H9 (cell line): ENCODE measurements around the gene TERT. TPM values are rescaled to one million over a fixed set of nuclear protein-coding genes. Genes with fewer than 3 reads are reported as not detected.

Experiments
- DNase-seq: peaks from one replicate; pipeline ENCODE4 v3.0.0-alpha.2; 2017
- H2AFZ ChIP-seq: one replicate; pipeline ENCODE4 v1.6.1; 2013; ENCODE audit warnings: mild to moderate bottlenecking, low read length, control low read depth, moderate library complexity
- H2AK5ac ChIP-seq: 2 replicates; pipeline ENCODE4 v1.6.1; 2013; ENCODE audit warnings: low read length, control low read depth, mixed read lengths; ENCODE audit not compliant: insufficient read length
- H2BK120ac ChIP-seq: one replicate; pipeline ENCODE4 v1.6.1; 2013; ENCODE audit warnings: low read depth, mild to moderate bottlenecking, low read length, control low read depth, inconsistent platforms; ENCODE audit not compliant: poor library complexity, severe bottlenecking
- H2BK12ac ChIP-seq: 2 replicates; pipeline ENCODE4 v1.6.1; 2013; ENCODE audit warnings: low read length, control low read depth, mixed read lengths, low read depth; ENCODE audit not compliant: insufficient read length
- H2BK15ac ChIP-seq: 2 replicates; pipeline ENCODE4 v1.6.1; 2013; ENCODE audit warnings: low read depth, low read length, control low read depth
- H2BK20ac ChIP-seq: one replicate; pipeline ENCODE4 v1.6.1; 2013; ENCODE audit warnings: low read depth, mild to moderate bottlenecking, low read length, control low read depth, inconsistent platforms; ENCODE audit not compliant: poor library complexity, severe bottlenecking
- H2BK5ac ChIP-seq: 2 replicates; pipeline ENCODE4 v1.6.1; 2013; ENCODE audit warnings: low read length, control low read depth, mixed read lengths; ENCODE audit not compliant: insufficient read length
- H3K14ac ChIP-seq: 2 replicates; pipeline ENCODE4 v1.6.1; 2013; ENCODE audit warnings: low read length, control low read depth; ENCODE audit not compliant: insufficient read depth
- H3K18ac ChIP-seq: 2 replicates; pipeline ENCODE4 v1.6.1; 2013; ENCODE audit warnings: low read depth, mild to moderate bottlenecking, mixed read lengths, low read length, control low read depth; ENCODE audit not compliant: insufficient read length
- H3K23ac ChIP-seq: 2 replicates; pipeline ENCODE4 v1.6.1; 2013; ENCODE audit warnings: low read length, control low read depth, mixed read lengths, low read depth; ENCODE audit not compliant: insufficient read length
- H3K23me2 ChIP-seq: 2 replicates; pipeline ENCODE4 v1.6.1; 2013; ENCODE audit warnings: low read depth, mild to moderate bottlenecking, mixed read lengths, low read length, control low read depth; ENCODE audit not compliant: insufficient read length, poor library complexity, severe bottlenecking
- H3K27ac ChIP-seq: 2 replicates; pipeline ENCODE4 v1.5.1; 2013; ENCODE audit warnings: low read length, control low read depth, mixed read lengths, low read depth; ENCODE audit not compliant: insufficient read length
- H3K27me3 ChIP-seq: 2 replicates; pipeline ENCODE4 v1.6.1; 2013; ENCODE audit warnings: low read length, control low read depth, inconsistent platforms; ENCODE audit not compliant: insufficient read depth
- H3K4ac ChIP-seq: 2 replicates; pipeline ENCODE4 v1.6.1; 2013; ENCODE audit warnings: low read depth, mild to moderate bottlenecking, control low read depth, inconsistent platforms, low read length, moderate library complexity
- H3K4me1 ChIP-seq: 2 replicates; pipeline ENCODE4 v1.6.1; 2013; ENCODE audit warnings: low read length, control low read depth, inconsistent platforms; ENCODE audit not compliant: insufficient read depth
- H3K4me2 ChIP-seq: 2 replicates; pipeline ENCODE4 v1.6.1; 2013; ENCODE audit warnings: low read length, control low read depth, mixed read lengths; ENCODE audit not compliant: insufficient read length, insufficient read depth
- H3K56ac ChIP-seq: 2 replicates; pipeline ENCODE4 v1.6.1; 2013; ENCODE audit warnings: low read depth, mild to moderate bottlenecking, mixed read lengths, low read length, control low read depth; ENCODE audit not compliant: insufficient read length
- H3K79me1 ChIP-seq: 2 replicates; pipeline ENCODE4 v1.6.1; 2013; ENCODE audit warnings: low read depth, mild to moderate bottlenecking, moderate library complexity, low read length, control low read depth, inconsistent platforms; ENCODE audit not compliant: insufficient read depth, poor library complexity, severe bottlenecking
- H3K79me2 ChIP-seq: 2 replicates; pipeline ENCODE4 v1.6.1; 2013; ENCODE audit warnings: low read length, control low read depth, inconsistent platforms; ENCODE audit not compliant: insufficient read depth
- H3K9ac ChIP-seq: 2 replicates; pipeline ENCODE4 v1.6.1; 2013; ENCODE audit warnings: low read length, control low read depth, mixed read lengths; ENCODE audit not compliant: insufficient read length; ENCODE audit errors: extremely low read depth
- H3K9me3 ChIP-seq: one replicate; pipeline ENCODE4 v1.6.1; 2013; ENCODE audit warnings: low read depth, low read length, inconsistent platforms; ENCODE audit not compliant: control insufficient read depth
- H3T11ph ChIP-seq: one replicate; pipeline ENCODE4 v1.6.1; 2013; ENCODE audit warnings: mild to moderate bottlenecking, low read length, control low read depth, inconsistent platforms
- H4K20me1 ChIP-seq: one replicate; pipeline ENCODE4 v1.6.1; 2013; ENCODE audit not compliant: control insufficient read depth, insufficient read length, insufficient read depth
- H4K5ac ChIP-seq: 2 replicates; pipeline ENCODE4 v1.6.1; 2013; ENCODE audit warnings: low read depth, mild to moderate bottlenecking, mixed read lengths, low read length, control low read depth; ENCODE audit not compliant: insufficient read length
- H4K8ac ChIP-seq: replicated peaks from 2 replicates; pipeline ENCODE4 v1.6.1; 2013; ENCODE audit warnings: low read length, control low read depth, mixed read lengths, low read depth; ENCODE audit not compliant: insufficient read length
- H4K91ac ChIP-seq: 2 replicates; pipeline ENCODE4 v1.6.1; 2013; ENCODE audit warnings: low read depth, mild to moderate bottlenecking, moderate library complexity, mixed read lengths, low read length, control low read depth; ENCODE audit not compliant: insufficient read length
- H3K27ac Mint-ChIP-seq, 3 experiments: 2 replicates in 2 of 3; 3 replicates in 1 of 3; pipeline ENCODE4 v1.8.0; 2020 to 2021; ENCODE audit warnings: mixed read lengths in 3 of 3, mild to moderate bottlenecking in 1 of 3, moderate library complexity in 1 of 3
- H3K27me3 Mint-ChIP-seq: 2 replicates; pipeline ENCODE4 v1.8.0; 2021; ENCODE audit warnings: low read depth, mild to moderate bottlenecking, moderate library complexity, mixed read lengths
- H3K36me3 Mint-ChIP-seq, 3 experiments: 2 replicates in 2 of 3; 3 replicates in 1 of 3; pipeline ENCODE4 v1.8.0; 2020 to 2021; ENCODE audit warnings: low read depth in 3 of 3, mixed read lengths in 3 of 3; ENCODE audit not compliant: insufficient read depth in 1 of 3
- H3K4me1 Mint-ChIP-seq, 2 experiments: 2 replicates each; pipeline ENCODE4 v1.8.0; 2020; ENCODE audit warnings: mixed read lengths in 2 of 2
- H3K4me3 Mint-ChIP-seq, 2 experiments: 2 replicates in 1 of 2; 3 replicates in 1 of 2; pipeline ENCODE4 v1.8.0; 2020 to 2021; ENCODE audit warnings: mild to moderate bottlenecking in 2 of 2, mixed read lengths in 2 of 2, moderate library complexity in 1 of 2
- H3K9me3 Mint-ChIP-seq, 2 experiments: 2 replicates in 1 of 2; 3 replicates in 1 of 2; pipeline ENCODE4 v1.8.0; 2020; ENCODE audit warnings: mild to moderate bottlenecking in 2 of 2, mixed read lengths in 2 of 2, moderate library complexity in 1 of 2
- WGBS: extraction: QIAGEN DNeasy Blood & Tissue Kit; methylation state at CpG from one replicate; pipeline ENCODE4 v1.1.7; 2013; ENCODE audit warnings: missing lambda C conversion rate, low lambda C conversion rate, mixed read lengths; ENCODE audit not compliant: insufficient read length; ENCODE audit errors: extremely low coverage; 5-methylcytosine and 5-hydroxymethylcytosine counted together
- total RNA-seq: library from RNA; stranded (reverse); gene quantifications from 2 replicates; pipeline ENCODE4 v1.2.1, GENCODE V29; 2021
- TF ChIP-seq, protein P1 (sequence below): fragments of 200-600 bp; sonication (generic); conservative IDR thresholded peaks from 3 replicates; pipeline ENCODE4 v1.8.0; 2021; ENCODE audit warnings: antibody characterized with exemption, mild to moderate bottlenecking

The TERT gene
- total RNA-seq, 1 experiment from 2014 or later, result 15.5 TPM

DNA sequence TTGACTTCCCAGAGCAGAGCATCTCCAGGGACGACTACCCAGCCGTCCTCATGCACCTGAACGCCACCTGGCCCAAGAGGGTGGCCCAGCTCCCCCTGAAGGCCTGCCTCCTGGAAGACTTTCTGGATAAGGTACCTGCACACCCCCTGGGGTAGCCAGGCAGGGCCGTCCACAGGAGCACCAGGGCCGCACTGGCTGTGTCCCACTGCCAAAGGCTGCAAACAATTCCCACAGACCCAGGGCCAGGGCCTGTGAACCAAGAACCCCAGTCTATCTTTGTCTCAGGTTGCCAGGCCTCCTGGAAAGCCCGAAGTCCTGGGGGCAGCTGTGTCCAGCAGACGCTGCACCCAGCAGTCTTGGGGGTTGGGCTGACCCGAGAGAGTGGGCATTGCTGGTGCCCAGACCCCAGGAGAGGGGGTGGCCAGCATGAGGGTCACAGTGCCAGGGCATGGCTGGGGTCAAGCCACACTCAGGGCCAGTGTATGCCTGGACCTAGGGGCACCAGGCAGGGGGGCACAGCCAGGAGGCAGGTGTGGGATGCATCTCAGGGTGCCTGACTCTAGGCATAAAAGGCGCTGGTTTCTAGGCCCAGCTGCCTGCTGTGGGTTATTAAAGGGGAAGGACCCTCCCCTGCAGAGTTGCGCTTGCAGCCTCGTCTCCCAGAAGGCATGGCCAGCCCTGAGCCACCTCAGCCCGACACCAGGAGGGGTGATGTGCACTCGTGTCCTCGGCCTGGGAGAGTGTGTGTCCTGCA lies 52.0 kb downstream of the TERT start:
- H4K8ac ChIP-seq, result no peak overlapping the region
- H3K4me3 Mint-ChIP-seq, result no peak overlapping the region
- no peak overlapping the region for H2BK15ac ChIP-seq
- no peak overlapping the region for H3K4ac ChIP-seq
- WGBS, result no CpG with 5 or more reads among the region's 14 CpGs
- no peak overlapping the region for H3K23ac ChIP-seq
- H3K27ac ChIP-seq, result no peak overlapping the region
- no peaks in the 10 kb centered on the region for H3K79me1 ChIP-seq
- H3K23me2 ChIP-seq, result no peaks in the 10 kb centered on the region
- peaks cover 5% of the 10 kb centered on the region for H3K27me3 Mint-ChIP-seq
- no peak overlapping the region for H2AFZ ChIP-seq
- no peaks in the 10 kb centered on the region for H3K79me2 ChIP-seq
- H4K20me1 ChIP-seq, result no peaks in the 10 kb centered on the region
- no peak for DNase-seq
- no peak overlapping the region for H3K27ac Mint-ChIP-seq
- peaks cover 4 to 16% of the 10 kb centered on the region in 2 experiments for H3K4me1 Mint-ChIP-seq
- no peak overlapping the region for H3T11ph ChIP-seq
- no peaks in the 10 kb centered on the region for H3K4me1 ChIP-seq
- TF ChIP-seq, protein P1, sequence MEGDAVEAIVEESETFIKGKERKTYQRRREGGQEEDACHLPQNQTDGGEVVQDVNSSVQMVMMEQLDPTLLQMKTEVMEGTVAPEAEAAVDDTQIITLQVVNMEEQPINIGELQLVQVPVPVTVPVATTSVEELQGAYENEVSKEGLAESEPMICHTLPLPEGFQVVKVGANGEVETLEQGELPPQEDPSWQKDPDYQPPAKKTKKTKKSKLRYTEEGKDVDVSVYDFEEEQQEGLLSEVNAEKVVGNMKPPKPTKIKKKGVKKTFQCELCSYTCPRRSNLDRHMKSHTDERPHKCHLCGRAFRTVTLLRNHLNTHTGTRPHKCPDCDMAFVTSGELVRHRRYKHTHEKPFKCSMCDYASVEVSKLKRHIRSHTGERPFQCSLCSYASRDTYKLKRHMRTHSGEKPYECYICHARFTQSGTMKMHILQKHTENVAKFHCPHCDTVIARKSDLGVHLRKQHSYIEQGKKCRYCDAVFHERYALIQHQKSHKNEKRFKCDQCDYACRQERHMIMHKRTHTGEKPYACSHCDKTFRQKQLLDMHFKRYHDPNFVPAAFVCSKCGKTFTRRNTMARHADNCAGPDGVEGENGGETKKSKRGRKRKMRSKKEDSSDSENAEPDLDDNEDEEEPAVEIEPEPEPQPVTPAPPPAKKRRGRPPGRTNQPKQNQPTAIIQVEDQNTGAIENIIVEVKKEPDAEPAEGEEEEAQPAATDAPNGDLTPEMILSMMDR, result no peak
- H3K18ac ChIP-seq, result no peak overlapping the region
- no peak overlapping the region for H3K14ac ChIP-seq
- H2BK12ac ChIP-seq, result no peak overlapping the region
- no peak overlapping the region for H4K5ac ChIP-seq
- H3K56ac ChIP-seq, result no peak overlapping the region
- H2AK5ac ChIP-seq, result no peak overlapping the region
- H3K4me2 ChIP-seq, result no peak overlapping the region
- H3K27me3 ChIP-seq, result no peaks in the 10 kb centered on the region
- H3K9me3 ChIP-seq, result no peaks in the 10 kb centered on the region
- no peak overlapping the region for H2BK120ac ChIP-seq
- H2BK5ac ChIP-seq, result no peak overlapping the region
- H4K91ac ChIP-seq, result no peak overlapping the region
- H3K9me3 Mint-ChIP-seq, result no peaks in the 10 kb centered on the region
- no peak overlapping the region for H2BK20ac ChIP-seq
- H3K9ac ChIP-seq, result no peak overlapping the region
- no peaks in the 10 kb centered on the region for H3K36me3 Mint-ChIP-seq
